HepG2 (cell line): ENCODE results near the gene FETUB. TPM values are rescaled to one million over a fixed set of nuclear protein-coding genes. Genes with fewer than 3 reads are reported as not detected.
A peak's percentile ranks its signal among the peaks of the same experiment; 100 is the strongest.
"Not testable (repeated sequence)": the region's sequence is repeated elsewhere in the genome, so short reads cannot be mapped to it uniquely, and the experiment has no call there.

Experiments
- ATAC-seq: fragments of 200-7000 bp; cut with Tn5 transposase; 3 replicates; pipeline ENCODE4 v1.9.1; 2020; ENCODE audit warnings: mild to moderate bottlenecking, moderate library complexity
- BruUV-seq: library from RNA; stranded (reverse); fragments of 400-500 nt; replicated peaks from 2 replicates; lab custom pipeline; 2021; lab: Mats Ljungman, UMichigan
- CTCF ChIA-PET: fragments of 300-600 bp; formaldehyde crosslinking; extraction: SDS; loops from one replicate; lab custom pipeline; 2021; ENCODE audit warnings: low total read pairs, inconsistent platforms, low intra/inter-chr PET ratio; lab: Yijun Ruan, JAX
- POLR2A ChIA-PET: fragments of 350-600 bp; sonication (Branson Sonifier 250); formaldehyde crosslinking; loops from one replicate; lab custom pipeline; 2020; ENCODE audit warnings: antibody characterized with exemption, inconsistent platforms; lab: Yijun Ruan, JAX
- DNase-seq: peaks from one replicate; pipeline ENCODE4 v3.0.0-alpha.2; 2015; ENCODE audit warnings: low spot score
- FAIRE-seq: peaks from 3 replicates; lab custom pipeline; 2011; peaks lifted over from hg19 to GRCh38; lab: Jason Lieb, UNC
- H2AFZ ChIP-seq: one replicate; pipeline ENCODE4 v1.6.1; 2011; ENCODE audit warnings: low read length, inconsistent platforms
- H3K27ac ChIP-seq: fragments of 300-600 bp; 3 replicates; pipeline ENCODE4 v1.8.0; 2011; ENCODE audit warnings: mixed run types, mild to moderate bottlenecking, mixed read lengths, low read length, inconsistent platforms; ENCODE audit not compliant: insufficient read depth; ENCODE audit errors: extremely low read length
- H3K27me3 ChIP-seq, 2 experiments: fragments of 200-600 bp in 1 of 2; 2 replicates in 1 of 2; 3 replicates in 1 of 2; pipeline versions ENCODE4 v1.6.0 to v1.8.0; 2011; ENCODE audit warnings: low read length in 2 of 2, mild to moderate bottlenecking in 2 of 2, moderate library complexity in 2 of 2, inconsistent platforms in 1 of 2; ENCODE audit not compliant: insufficient read depth in 2 of 2, control insufficient read depth in 1 of 2
- H3K36me3 ChIP-seq, 2 experiments: fragments of 200-600 bp in 1 of 2; replicated peaks in 1 of 2; 2 replicates in 1 of 2; 3 replicates in 1 of 2; pipeline versions ENCODE4 v1.5.1 to v1.8.0; 2011; ENCODE audit warnings: low read length in 2 of 2, inconsistent platforms in 1 of 2; ENCODE audit not compliant: insufficient read depth in 2 of 2, control insufficient read depth in 1 of 2
- H3K4me1 ChIP-seq: 2 replicates; pipeline ENCODE4 v1.5.1; 2012; ENCODE audit warnings: low read length, inconsistent platforms; ENCODE audit not compliant: insufficient read depth
- H3K4me2 ChIP-seq: 2 replicates; pipeline ENCODE4 v1.6.0; 2011; ENCODE audit warnings: low read depth, low read length, inconsistent platforms
- H3K4me3 ChIP-seq, 3 experiments: fragments of 200-600 bp in 1 of 3; sonication (generic), shearing (Covaris generic) in 1 of 3; replicated peaks in 1 of 3; 2 replicates each; pipeline ENCODE4 v1.5.1; 2011 to 2016; ENCODE audit warnings: low read length in 3 of 3, inconsistent platforms in 2 of 3, low read depth in 2 of 3, mild to moderate bottlenecking in 2 of 3, control low read depth in 1 of 3, mixed read lengths in 1 of 3; ENCODE audit not compliant: insufficient read depth in 1 of 3
- H3K79me2 ChIP-seq: one replicate; pipeline ENCODE4 v1.6.1; 2011; ENCODE audit warnings: low read length, inconsistent platforms; ENCODE audit not compliant: insufficient read depth
- H3K9ac ChIP-seq: 2 replicates; pipeline ENCODE4 v1.6.0; 2011; ENCODE audit warnings: mild to moderate bottlenecking, low read depth, low read length, inconsistent platforms; ENCODE audit not compliant: insufficient read depth
- H3K9me3 ChIP-seq: 2 replicates; pipeline ENCODE4 v1.5.1; 2012; ENCODE audit warnings: mild to moderate bottlenecking, low read length
- H4K20me1 ChIP-seq: 2 replicates; pipeline ENCODE4 v1.6.0; 2011; ENCODE audit warnings: inconsistent platforms, mild to moderate bottlenecking, low read length, moderate library complexity; ENCODE audit not compliant: insufficient read depth
- CCDC6 ChIP-seq: sonication (generic); formaldehyde crosslinking; IDR thresholded peaks from 2 replicates; pipeline ENCODE4 v1.8.1; 2022; ENCODE audit warnings: mild to moderate bottlenecking, missing genetic modification reagents, moderate library complexity
- ELF1 ChIP-seq: sonication (generic); formaldehyde crosslinking; IDR thresholded peaks from 2 replicates; pipeline ENCODE4 v1.4.0; 2020; ENCODE audit warnings: missing genetic modification reagents
- FOXC1 ChIP-seq: sonication (generic); formaldehyde crosslinking; IDR thresholded peaks from 2 replicates; pipeline ENCODE4 v1.8.0; 2022; ENCODE audit warnings: mild to moderate bottlenecking, missing genetic modification reagents, borderline replicate concordance
- MED1 ChIP-seq: sonication (generic); formaldehyde crosslinking; IDR thresholded peaks from 2 replicates; pipeline ENCODE4 v1.4.0; 2020; ENCODE audit warnings: missing genetic modification reagents
- ONECUT2 ChIP-seq: sonication (generic); formaldehyde crosslinking; IDR thresholded peaks from 2 replicates; pipeline ENCODE4 v1.4.0; 2020; ENCODE audit warnings: missing genetic modification reagents
- RFXAP ChIP-seq: sonication (generic); formaldehyde crosslinking; IDR thresholded peaks from 2 replicates; pipeline ENCODE4 v1.4.0; 2020; ENCODE audit warnings: missing genetic modification reagents, borderline replicate concordance
- TBL1XR1 ChIP-seq: fragments of 150-350 bp; IDR thresholded peaks from 2 replicates; pipeline ENCODE4 v1.6.1; 2014; ENCODE audit warnings: borderline replicate concordance, low read length; ENCODE audit not compliant: partially characterized antibody
- TBX2 ChIP-seq: sonication (generic); formaldehyde crosslinking; IDR thresholded peaks from 2 replicates; pipeline ENCODE4 v1.5.0; 2020; ENCODE audit warnings: missing genetic modification reagents, mild to moderate bottlenecking, borderline replicate concordance
- ZNF546 ChIP-seq: sonication (generic); formaldehyde crosslinking; conservative IDR thresholded peaks from 2 replicates; pipeline ENCODE4 v1.8.1; 2023; ENCODE audit warnings: mild to moderate bottlenecking, missing genetic modification reagents
- WGBS: methylation state at CpG from one replicate; pipeline ENCODE4 v1.1.6; 2017; ENCODE audit warnings: low lambda C conversion rate; 5-methylcytosine and 5-hydroxymethylcytosine counted together
- in situ Hi-C: cut with HindIII; loops from 2 replicates; pipeline ENCODE4 v1.10.0; 2017; ENCODE audit warnings: low pct_unique_long_range_greater_than_20kb; ENCODE audit not compliant: extremely low pct_ligation_motif_present
- intact Hi-C: fragments of 100-400 bp; cut with micrococcal nuclease; formaldehyde crosslinking; loops from one replicate; pipeline ENCODE4 v1.10.0; 2022; ENCODE audit not compliant: unreplicated experiment
- polyA plus RNA-seq, 8 experiments: library from polyadenylated mRNA; depleted of rRNA in 3 of 8; stranded (reverse) in 7 of 8; unstranded in 1 of 8; fragments of >200 nt; fragmentation: Illumina TruSeq in 4 of 8; extraction: Trizol in 4 of 8; gene quantifications; 2 replicates each; pipeline versions ENCODE4 v1.2.1 to v1.2.3, GENCODE V29; 2011 to 2016; ENCODE audit warnings: low read depth in 4 of 8, missing spikeins in 1 of 8, mixed read lengths in 1 of 8; ENCODE audit not compliant: insufficient read depth in 1 of 8
- total RNA-seq, 5 experiments: library from RNA; depleted of rRNA; stranded (reverse); fragments of >200 nt; fragmentation: Illumina TruSeq; extraction: Trizol; gene quantifications; 2 replicates each; pipeline ENCODE4 v1.2.3, GENCODE V29; 2016; ENCODE audit warnings: low read depth in 1 of 5
- TF ChIP-seq, protein P1 (sequence below): sonication (generic); formaldehyde crosslinking; IDR thresholded peaks from 2 replicates; pipeline ENCODE4 v1.4.0; 2020; ENCODE audit warnings: missing genetic modification reagents, mild to moderate bottlenecking, borderline replicate concordance
- TF ChIP-seq, protein P2 (sequence below): sonication (generic); formaldehyde crosslinking; IDR thresholded peaks from 2 replicates; pipeline ENCODE4 v1.8.1; 2023; ENCODE audit warnings: mild to moderate bottlenecking, missing genetic modification reagents
- TF ChIP-seq, protein P3 (sequence below): sonication (generic); formaldehyde crosslinking; IDR thresholded peaks from 2 replicates; pipeline ENCODE4 v1.4.0; 2020; ENCODE audit warnings: missing genetic modification reagents
- TF ChIP-seq, protein P4 (sequence below): sonication (generic); formaldehyde crosslinking; IDR thresholded peaks from 2 replicates; pipeline ENCODE4 v1.5.0; 2020; ENCODE audit warnings: missing genetic modification reagents

The FETUB gene
- total and polyA plus RNA-seq, 2 of the 13 experiments (the other 11 are each of a cell fraction or from before 2014, with no cell fraction given) = 2.1 to 4.4 TPM

DNA sequence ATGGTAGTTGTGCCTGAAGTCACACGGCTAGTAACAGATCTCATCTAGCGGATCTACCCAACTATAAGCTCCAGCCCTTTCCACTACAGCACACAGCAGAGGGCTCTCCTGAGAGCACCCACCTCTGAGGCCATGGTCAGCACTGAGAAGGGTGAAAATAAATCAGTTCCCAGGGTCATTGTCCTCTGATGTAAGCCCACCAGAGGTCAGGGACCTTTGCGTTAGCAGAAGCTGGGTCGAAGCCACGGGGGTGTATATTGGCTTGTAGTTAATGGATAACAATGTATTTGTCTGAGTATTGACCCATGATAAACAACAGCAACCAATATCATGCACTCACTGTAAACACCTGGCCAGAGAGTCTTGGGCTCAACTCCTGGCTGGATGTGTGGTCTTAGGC is 6.0 kb upstream of the FETUB start:
- Histone ChIP-seq H3K4me1 (peaks cover 56% of the 10 kb centered on the region), H3K4me2 (peak overlapping the region; percentile 18; the same call in 1 of the 2 replicates)
- H3K4me3 ChIP-seq, BruUV-seq, H3K36me3 ChIP-seq, H3K27me3 ChIP-seq, H3K27ac ChIP-seq, H3K79me2 ChIP-seq, H2AFZ ChIP-seq, H4K20me1 ChIP-seq, in situ Hi-C loops, intact Hi-C loops, H3K9me3 ChIP-seq, H3K9ac ChIP-seq: not testable (repeated sequence)
- FAIRE-seq (peak; percentile 92), ATAC-seq (peak; percentile 83), DNase-seq (peak; percentile 76)
- 15% methylated on average over 5 of the region's 5 CpGs for WGBS
- ChIA-PET CTCF (interaction anchor here (1.7 kb wide), 1 partner anchor 119 kb away, joined by 5 read pairs; no protein-coding TSS in a partner anchor), POLR2A (interaction anchor here (0.8 to 1.5 kb wide), 12 partner anchors 9 to 149 kb away, joined by 3 to 12 read pairs (median 4); partner anchors contain the start of gene EIF4A2)
- TF ChIP-seq TBX2 = peak; percentile 91
- TF ChIP-seq CCDC6 (CRISPR knock-in tag) = 0 out of 2 replicates have a peak, but pooled peaks have one; percentile 40
- TF ChIP-seq, protein P1, sequence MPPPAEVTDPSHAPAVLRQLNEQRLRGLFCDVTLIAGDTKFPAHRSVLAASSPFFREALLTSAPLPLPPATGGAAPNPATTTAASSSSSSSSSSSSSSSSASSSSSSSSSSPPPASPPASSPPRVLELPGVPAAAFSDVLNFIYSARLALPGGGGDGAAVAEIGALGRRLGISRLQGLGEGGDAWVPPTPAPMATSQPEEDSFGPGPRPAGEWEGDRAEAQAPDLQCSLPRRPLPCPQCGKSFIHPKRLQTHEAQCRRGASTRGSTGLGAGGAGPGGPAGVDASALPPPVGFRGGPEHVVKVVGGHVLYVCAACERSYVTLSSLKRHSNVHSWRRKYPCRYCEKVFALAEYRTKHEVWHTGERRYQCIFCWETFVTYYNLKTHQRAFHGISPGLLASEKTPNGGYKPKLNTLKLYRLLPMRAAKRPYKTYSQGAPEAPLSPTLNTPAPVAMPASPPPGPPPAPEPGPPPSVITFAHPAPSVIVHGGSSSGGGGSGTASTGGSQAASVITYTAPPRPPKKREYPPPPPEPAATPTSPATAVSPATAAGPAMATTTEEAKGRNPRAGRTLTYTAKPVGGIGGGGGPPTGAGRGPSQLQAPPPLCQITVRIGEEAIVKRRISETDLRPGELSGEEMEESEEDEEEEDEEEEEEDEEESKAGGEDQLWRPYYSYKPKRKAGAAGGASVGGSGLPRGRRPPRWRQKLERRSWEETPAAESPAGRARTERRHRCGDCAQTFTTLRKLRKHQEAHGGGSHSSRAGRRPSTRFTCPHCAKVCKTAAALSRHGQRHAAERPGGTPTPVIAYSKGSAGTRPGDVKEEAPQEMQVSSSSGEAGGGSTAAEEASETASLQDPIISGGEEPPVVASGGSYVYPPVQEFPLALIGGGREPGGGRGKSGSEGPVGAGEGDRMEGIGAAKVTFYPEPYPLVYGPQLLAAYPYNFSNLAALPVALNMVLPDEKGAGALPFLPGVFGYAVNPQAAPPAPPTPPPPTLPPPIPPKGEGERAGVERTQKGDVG = 0 out of 2 replicates have a peak, but pooled peaks have one; percentile 48
- TF ChIP-seq, protein P2, sequence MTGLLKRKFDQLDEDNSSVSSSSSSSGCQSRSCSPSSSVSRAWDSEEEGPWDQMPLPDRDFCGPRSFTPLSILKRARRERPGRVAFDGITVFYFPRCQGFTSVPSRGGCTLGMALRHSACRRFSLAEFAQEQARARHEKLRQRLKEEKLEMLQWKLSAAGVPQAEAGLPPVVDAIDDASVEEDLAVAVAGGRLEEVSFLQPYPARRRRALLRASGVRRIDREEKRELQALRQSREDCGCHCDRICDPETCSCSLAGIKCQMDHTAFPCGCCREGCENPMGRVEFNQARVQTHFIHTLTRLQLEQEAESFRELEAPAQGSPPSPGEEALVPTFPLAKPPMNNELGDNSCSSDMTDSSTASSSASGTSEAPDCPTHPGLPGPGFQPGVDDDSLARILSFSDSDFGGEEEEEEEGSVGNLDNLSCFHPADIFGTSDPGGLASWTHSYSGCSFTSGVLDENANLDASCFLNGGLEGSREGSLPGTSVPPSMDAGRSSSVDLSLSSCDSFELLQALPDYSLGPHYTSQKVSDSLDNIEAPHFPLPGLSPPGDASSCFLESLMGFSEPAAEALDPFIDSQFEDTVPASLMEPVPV (CRISPR knock-in tag) = 0 out of 2 replicates have a peak, but pooled peaks have one; percentile 52
- TF ChIP-seq ONECUT2 (CRISPR knock-in tag) = peak; percentile 71
- TF ChIP-seq, protein P3, sequence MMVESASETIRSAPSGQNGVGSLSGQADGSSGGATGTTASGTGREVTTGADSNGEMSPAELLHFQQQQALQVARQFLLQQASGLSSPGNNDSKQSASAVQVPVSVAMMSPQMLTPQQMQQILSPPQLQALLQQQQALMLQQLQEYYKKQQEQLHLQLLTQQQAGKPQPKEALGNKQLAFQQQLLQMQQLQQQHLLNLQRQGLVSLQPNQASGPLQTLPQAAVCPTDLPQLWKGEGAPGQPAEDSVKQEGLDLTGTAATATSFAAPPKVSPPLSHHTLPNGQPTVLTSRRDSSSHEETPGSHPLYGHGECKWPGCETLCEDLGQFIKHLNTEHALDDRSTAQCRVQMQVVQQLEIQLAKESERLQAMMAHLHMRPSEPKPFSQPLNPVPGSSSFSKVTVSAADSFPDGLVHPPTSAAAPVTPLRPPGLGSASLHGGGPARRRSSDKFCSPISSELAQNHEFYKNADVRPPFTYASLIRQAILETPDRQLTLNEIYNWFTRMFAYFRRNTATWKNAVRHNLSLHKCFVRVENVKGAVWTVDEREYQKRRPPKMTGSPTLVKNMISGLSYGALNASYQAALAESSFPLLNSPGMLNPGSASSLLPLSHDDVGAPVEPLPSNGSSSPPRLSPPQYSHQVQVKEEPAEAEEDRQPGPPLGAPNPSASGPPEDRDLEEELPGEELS (CRISPR knock-in tag) = peak; percentile 98
- TF ChIP-seq, protein P4, sequence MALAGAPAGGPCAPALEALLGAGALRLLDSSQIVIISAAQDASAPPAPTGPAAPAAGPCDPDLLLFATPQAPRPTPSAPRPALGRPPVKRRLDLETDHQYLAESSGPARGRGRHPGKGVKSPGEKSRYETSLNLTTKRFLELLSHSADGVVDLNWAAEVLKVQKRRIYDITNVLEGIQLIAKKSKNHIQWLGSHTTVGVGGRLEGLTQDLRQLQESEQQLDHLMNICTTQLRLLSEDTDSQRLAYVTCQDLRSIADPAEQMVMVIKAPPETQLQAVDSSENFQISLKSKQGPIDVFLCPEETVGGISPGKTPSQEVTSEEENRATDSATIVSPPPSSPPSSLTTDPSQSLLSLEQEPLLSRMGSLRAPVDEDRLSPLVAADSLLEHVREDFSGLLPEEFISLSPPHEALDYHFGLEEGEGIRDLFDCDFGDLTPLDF = 0 out of 2 replicates have a peak, but pooled peaks have one; percentile 25
- TF ChIP-seq MED1 (CRISPR knock-in tag) = peak; percentile 93
- peak; percentile 93 for TF ChIP-seq TBL1XR1
- peak; percentile 57; the same call in 1 of the 2 replicates for TF ChIP-seq RFXAP (CRISPR knock-in tag)
- TF ChIP-seq ZNF546 (CRISPR knock-in tag) = 0 out of 2 replicates have a peak, but pooled peaks have one; percentile 35
- peak; percentile 64; the same call in 1 of the 2 replicates for TF ChIP-seq FOXC1
- 0 out of 2 replicates have a peak, but pooled peaks have one; percentile 11 for TF ChIP-seq ELF1 (CRISPR knock-in tag)
